ENCODE results near the gene HNF4A. TPM values are rescaled to one million over a fixed set of nuclear protein-coding genes. Genes with fewer than 3 reads are reported as not detected.
A peak's percentile ranks its signal among the peaks of the same experiment; 100 is the strongest.

HNF4A gene
- total and polyA plus RNA-seq, 2 of the 13 experiments (the other 11 are each of a cell fraction or from before 2014, with no cell fraction given): 80.9 to 169 TPM

GRCh38 chr20:44447827-44448419, 92.4 kb downstream of the HNF4A start (continued):
- no peak for TF ChIP-seq ZNF225 (CRISPR knock-in tag; IDR thresholded peaks at IDR 0.05)
- TF ChIP-seq TCF7 (IDR thresholded peaks at IDR 0.05; ENCODE audit: low read depth): no peak
- TF ChIP-seq KAT2B (IDR thresholded peaks at IDR 0.05; ENCODE audit: borderline replicate concordance, low read depth, low read length): no peak
- no peak for TF ChIP-seq IKZF4 (CRISPR knock-in tag; IDR thresholded peaks at IDR 0.05; ENCODE audit: borderline replicate concordance, low read depth, not compliant biosample characterization)
- TF ChIP-seq HNF4G (IDR thresholded peaks at IDR 0.05; ENCODE audit: borderline replicate concordance, low read depth, low read length): peak; percentile 46
- TF ChIP-seq HNF4G (CRISPR knock-in tag; IDR thresholded peaks at IDR 0.05; ENCODE audit: borderline replicate concordance, low read depth): 0 out of 2 replicates have a peak, but pooled peaks have one; percentile 23
- TF ChIP-seq ZMYM4 (CRISPR knock-in tag; IDR thresholded peaks at IDR 0.05): peak; percentile 47
- TF ChIP-seq, protein P1, sequence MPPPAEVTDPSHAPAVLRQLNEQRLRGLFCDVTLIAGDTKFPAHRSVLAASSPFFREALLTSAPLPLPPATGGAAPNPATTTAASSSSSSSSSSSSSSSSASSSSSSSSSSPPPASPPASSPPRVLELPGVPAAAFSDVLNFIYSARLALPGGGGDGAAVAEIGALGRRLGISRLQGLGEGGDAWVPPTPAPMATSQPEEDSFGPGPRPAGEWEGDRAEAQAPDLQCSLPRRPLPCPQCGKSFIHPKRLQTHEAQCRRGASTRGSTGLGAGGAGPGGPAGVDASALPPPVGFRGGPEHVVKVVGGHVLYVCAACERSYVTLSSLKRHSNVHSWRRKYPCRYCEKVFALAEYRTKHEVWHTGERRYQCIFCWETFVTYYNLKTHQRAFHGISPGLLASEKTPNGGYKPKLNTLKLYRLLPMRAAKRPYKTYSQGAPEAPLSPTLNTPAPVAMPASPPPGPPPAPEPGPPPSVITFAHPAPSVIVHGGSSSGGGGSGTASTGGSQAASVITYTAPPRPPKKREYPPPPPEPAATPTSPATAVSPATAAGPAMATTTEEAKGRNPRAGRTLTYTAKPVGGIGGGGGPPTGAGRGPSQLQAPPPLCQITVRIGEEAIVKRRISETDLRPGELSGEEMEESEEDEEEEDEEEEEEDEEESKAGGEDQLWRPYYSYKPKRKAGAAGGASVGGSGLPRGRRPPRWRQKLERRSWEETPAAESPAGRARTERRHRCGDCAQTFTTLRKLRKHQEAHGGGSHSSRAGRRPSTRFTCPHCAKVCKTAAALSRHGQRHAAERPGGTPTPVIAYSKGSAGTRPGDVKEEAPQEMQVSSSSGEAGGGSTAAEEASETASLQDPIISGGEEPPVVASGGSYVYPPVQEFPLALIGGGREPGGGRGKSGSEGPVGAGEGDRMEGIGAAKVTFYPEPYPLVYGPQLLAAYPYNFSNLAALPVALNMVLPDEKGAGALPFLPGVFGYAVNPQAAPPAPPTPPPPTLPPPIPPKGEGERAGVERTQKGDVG (CRISPR knock-in tag; IDR thresholded peaks at IDR 0.05; ENCODE audit: borderline replicate concordance): no peak
- no peak for TF ChIP-seq MTA3 (CRISPR knock-in tag; IDR thresholded peaks at IDR 0.05)
- TF ChIP-seq ZNF672 (CRISPR knock-in tag; IDR thresholded peaks at IDR 0.05): no peak
- peak; percentile 50 for TF ChIP-seq CCAR2 (optimal IDR thresholded peaks at IDR 0.05; ENCODE audit: low read depth, low read length)
- TF ChIP-seq, protein P2, sequence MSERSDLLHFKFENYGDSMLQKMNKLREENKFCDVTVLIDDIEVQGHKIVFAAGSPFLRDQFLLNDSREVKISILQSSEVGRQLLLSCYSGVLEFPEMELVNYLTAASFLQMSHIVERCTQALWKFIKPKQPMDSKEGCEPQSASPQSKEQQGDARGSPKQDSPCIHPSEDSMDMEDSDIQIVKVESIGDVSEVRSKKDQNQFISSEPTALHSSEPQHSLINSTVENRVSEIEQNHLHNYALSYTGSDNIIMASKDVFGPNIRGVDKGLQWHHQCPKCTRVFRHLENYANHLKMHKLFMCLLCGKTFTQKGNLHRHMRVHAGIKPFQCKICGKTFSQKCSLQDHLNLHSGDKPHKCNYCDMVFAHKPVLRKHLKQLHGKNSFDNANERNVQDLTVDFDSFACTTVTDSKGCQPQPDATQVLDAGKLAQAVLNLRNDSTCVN (CRISPR knock-in tag; IDR thresholded peaks at IDR 0.05; ENCODE audit: borderline replicate concordance): 0 out of 2 replicates have a peak, but pooled peaks have one; percentile 21
- no peak for TF ChIP-seq ZNF451 (CRISPR knock-in tag; IDR thresholded peaks at IDR 0.05)
- TF ChIP-seq MTA1 (CRISPR knock-in tag; IDR thresholded peaks at IDR 0.05; ENCODE audit: borderline replicate concordance): 0 out of 2 replicates have a peak, but pooled peaks have one; percentile 17
- no peak for TF ChIP-seq ZNF709 (CRISPR knock-in tag; IDR thresholded peaks at IDR 0.05)
- TF ChIP-seq, protein P3, sequence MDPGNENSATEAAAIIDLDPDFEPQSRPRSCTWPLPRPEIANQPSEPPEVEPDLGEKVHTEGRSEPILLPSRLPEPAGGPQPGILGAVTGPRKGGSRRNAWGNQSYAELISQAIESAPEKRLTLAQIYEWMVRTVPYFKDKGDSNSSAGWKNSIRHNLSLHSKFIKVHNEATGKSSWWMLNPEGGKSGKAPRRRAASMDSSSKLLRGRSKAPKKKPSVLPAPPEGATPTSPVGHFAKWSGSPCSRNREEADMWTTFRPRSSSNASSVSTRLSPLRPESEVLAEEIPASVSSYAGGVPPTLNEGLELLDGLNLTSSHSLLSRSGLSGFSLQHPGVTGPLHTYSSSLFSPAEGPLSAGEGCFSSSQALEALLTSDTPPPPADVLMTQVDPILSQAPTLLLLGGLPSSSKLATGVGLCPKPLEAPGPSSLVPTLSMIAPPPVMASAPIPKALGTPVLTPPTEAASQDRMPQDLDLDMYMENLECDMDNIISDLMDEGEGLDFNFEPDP (CRISPR knock-in tag; conservative IDR thresholded peaks at IDR 0.05): no peak
- TF ChIP-seq EHMT2 (IDR thresholded peaks at IDR 0.05; ENCODE audit: borderline replicate concordance, low read depth, low read length): no peak
- no peak for TF ChIP-seq SIX1 (CRISPR knock-in tag; IDR thresholded peaks at IDR 0.05; ENCODE audit: borderline replicate concordance)
- peak; percentile 57 for TF ChIP-seq HNF4A (CRISPR knock-in tag; IDR thresholded peaks at IDR 0.05)
- no peak for TF ChIP-seq FIP1L1 (IDR thresholded peaks at IDR 0.05; ENCODE audit: borderline replicate concordance, insufficient read depth, low read depth, low read length)
- no peak for TF ChIP-seq U2AF1 (optimal IDR thresholded peaks at IDR 0.05; ENCODE audit: low read depth, low read length)
- TF ChIP-seq ZFP41 (CRISPR knock-in tag; IDR thresholded peaks at IDR 0.05; ENCODE audit: borderline replicate concordance): 0 out of 2 replicates have a peak, but pooled peaks have one; percentile 26
- TF ChIP-seq MEIS2 (CRISPR knock-in tag; IDR thresholded peaks at IDR 0.05): 0 out of 2 replicates have a peak, but pooled peaks have one; percentile 52
- TF ChIP-seq ZBTB8A (CRISPR knock-in tag; IDR thresholded peaks at IDR 0.05; ENCODE audit: borderline replicate concordance, low read depth): no peak
